Muscle layer of colon (tissue), 2 donors: ENCODE data around the gene SPDYE2B.
"Not testable (repeated sequence)": the region's sequence is repeated elsewhere in the genome, so short reads cannot be mapped to it uniquely, and the experiment has no call there.

Experiments used
- H3K27ac ChIP-seq: one replicate; pipeline ENCODE4 v1.7.0; 2013; ENCODE audit warnings: low read depth, mild to moderate bottlenecking, low read length, moderate library complexity
- H3K27me3 ChIP-seq, 2 donors: one replicate each; pipeline ENCODE4 v1.7.0; 2013; ENCODE audit warnings: low read length in 2 of 2, mild to moderate bottlenecking in 2 of 2; ENCODE audit not compliant: insufficient read depth in 2 of 2, control insufficient read depth in 1 of 2
- H3K36me3 ChIP-seq: one replicate; pipeline ENCODE4 v1.7.0; 2013; ENCODE audit warnings: mild to moderate bottlenecking, low read length; ENCODE audit not compliant: insufficient read depth
- H3K4me1 ChIP-seq: one replicate; pipeline ENCODE4 v1.7.0; 2013; ENCODE audit warnings: mild to moderate bottlenecking, low read length; ENCODE audit not compliant: insufficient read depth
- H3K4me3 ChIP-seq, 2 donors: one replicate each; pipeline ENCODE4 v1.7.0; 2013; ENCODE audit warnings: low read length in 2 of 2, low read depth in 1 of 2, mild to moderate bottlenecking in 1 of 2, moderate library complexity in 1 of 2
- H3K9ac ChIP-seq: one replicate; pipeline ENCODE4 v1.7.0; 2013; ENCODE audit warnings: low read length
- H3K9me3 ChIP-seq: one replicate; pipeline ENCODE4 v1.7.0; 2013; ENCODE audit warnings: mild to moderate bottlenecking, low read length
- donor health status: abdominal sarcoma.
- donor health status: Adenocarcinoma of cecum.

Gene SPDYE2B, protein sequence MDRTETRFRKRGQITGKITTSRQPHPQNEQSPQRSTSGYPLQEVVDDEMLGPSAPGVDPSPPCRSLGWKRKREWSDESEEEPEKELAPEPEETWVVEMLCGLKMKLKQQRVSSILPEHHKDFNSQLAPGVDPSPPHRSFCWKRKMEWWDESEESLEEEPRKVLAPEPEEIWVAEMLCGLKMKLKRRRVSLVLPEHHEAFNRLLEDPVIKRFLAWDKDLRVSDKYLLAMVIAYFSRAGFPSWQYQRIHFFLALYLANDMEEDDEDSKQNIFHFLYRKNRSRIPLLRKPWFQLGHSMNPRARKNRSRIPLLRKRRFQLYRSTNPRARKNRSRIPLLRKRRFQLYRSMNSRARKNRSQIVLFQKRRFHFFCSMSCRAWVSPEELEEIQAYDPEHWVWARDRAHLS

DNA sequence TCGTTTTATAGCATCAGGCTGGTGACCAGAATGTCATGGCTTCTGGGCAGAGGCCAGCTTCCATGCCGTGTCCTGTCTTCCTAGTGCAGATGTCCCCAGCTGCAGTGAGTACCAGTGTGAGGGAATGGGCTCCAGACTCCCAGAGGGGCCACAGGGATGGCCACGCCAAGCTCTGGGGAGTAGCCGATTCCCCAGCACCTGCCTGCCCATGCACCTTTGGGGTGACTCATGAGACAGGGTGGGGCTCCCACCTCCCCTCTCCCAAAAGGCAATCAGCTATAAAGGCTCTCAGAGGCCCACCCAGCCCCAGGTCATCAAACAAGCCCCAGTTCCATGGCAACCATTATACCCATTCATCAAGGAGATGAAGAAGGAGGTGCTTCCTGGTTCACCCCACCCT lies at the start of gene SPDYE2B:
Gene SPDYE2B (plus strand): TSS at position 396 of the 400 bp plus-strand sequence. CDS start 2,030 bp downstream, outside the sequence.
- not testable (repeated sequence) for H3K9ac ChIP-seq, H3K9me3 ChIP-seq, H3K27ac ChIP-seq, H3K4me3 ChIP-seq, H3K36me3 ChIP-seq, H3K4me1 ChIP-seq, H3K27me3 ChIP-seq

- H3K9ac ChIP-seq, H3K27ac ChIP-seq, H3K4me3 ChIP-seq, H3K36me3 ChIP-seq, H3K27me3 ChIP-seq, H3K9me3 ChIP-seq, H3K4me1 ChIP-seq: not testable (repeated sequence)
Measured at GRCh38 chr7:102602317-102602716, 47.8 kb upstream of the SPDYE2B start.

DNA sequence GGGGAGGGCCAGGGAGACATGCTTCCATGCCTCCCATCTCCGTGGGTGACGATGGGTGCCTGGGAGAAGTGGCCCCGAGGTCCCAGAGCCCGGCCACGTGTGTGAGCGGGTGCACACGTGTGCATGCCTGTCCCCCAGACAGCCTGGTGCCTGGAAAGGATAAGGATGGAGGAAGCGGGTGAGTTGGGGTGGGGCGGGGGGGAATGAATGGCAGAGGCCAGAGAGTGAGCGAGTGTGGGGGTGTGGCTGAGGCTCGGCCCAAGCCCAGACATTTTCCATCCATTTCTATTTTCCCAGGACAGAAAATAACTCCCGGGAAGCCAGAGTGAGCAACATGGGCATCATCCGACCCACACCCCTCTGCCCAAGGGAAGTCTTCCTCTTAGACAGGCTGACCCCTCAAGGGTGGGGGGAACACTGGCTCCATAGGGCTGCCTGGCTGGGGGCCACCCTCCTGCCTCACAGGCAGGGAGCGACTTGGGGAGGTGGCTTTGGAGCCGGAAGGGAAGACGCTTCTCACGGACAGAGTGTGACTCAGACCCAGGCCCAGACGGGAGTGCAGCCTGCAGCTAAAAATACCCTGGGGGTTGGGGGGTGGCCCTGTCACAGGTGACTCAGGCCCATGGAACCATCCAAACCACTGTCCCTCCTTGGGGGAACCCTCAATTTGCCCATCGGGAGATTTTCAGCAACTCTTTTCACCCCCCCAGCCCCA lies 45.5 kb upstream of the SPDYE2B start:
- H3K27ac ChIP-seq, H3K4me3 ChIP-seq, H3K36me3 ChIP-seq, H3K4me1 ChIP-seq, H3K9ac ChIP-seq, H3K9me3 ChIP-seq, H3K27me3 ChIP-seq: not testable (repeated sequence)

DNA sequence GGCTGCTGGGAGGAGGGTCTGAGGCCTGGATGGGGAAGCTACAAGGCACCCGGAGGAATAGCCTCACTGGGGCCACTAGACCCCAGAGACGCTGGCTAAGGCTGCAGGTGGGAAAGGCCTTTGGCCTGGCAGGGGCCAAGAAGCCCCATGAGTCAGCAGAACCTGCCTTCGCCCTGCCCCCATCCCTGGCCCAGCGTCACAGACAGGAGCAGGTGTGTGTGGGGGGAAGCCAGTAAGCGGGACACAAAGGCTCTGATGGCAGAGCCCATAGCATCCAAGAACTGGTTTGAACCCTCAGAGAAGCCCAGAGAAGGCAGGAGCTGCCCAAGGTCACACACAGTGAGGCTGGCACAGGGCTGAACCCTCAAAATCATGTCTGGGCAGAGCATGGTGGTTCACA lies 43.3 kb upstream of the SPDYE2B start:
- H3K4me3 ChIP-seq, H3K4me1 ChIP-seq, H3K27ac ChIP-seq, H3K36me3 ChIP-seq, H3K9me3 ChIP-seq, H3K9ac ChIP-seq, H3K27me3 ChIP-seq: not testable (repeated sequence)

- H3K4me1 ChIP-seq, H3K27ac ChIP-seq, H3K4me3 ChIP-seq, H3K9ac ChIP-seq, H3K27me3 ChIP-seq, H3K36me3 ChIP-seq, H3K9me3 ChIP-seq: not testable (repeated sequence)
Measured at GRCh38 chr7:102609734-102610133, 40.4 kb upstream of the SPDYE2B start.

GRCh38 chr7:102610441-102610840 lies 39.7 kb upstream of the SPDYE2B start:
- not testable (repeated sequence) for H3K36me3 ChIP-seq, H3K4me1 ChIP-seq, H3K9ac ChIP-seq, H3K27me3 ChIP-seq, H3K9me3 ChIP-seq, H3K27ac ChIP-seq, H3K4me3 ChIP-seq

GRCh38 chr7:102611013-102611674 lies 39.0 kb upstream of the SPDYE2B start:
- H3K4me1 ChIP-seq, H3K27me3 ChIP-seq, H3K36me3 ChIP-seq, H3K4me3 ChIP-seq, H3K9me3 ChIP-seq, H3K27ac ChIP-seq, H3K9ac ChIP-seq: not testable (repeated sequence)

DNA sequence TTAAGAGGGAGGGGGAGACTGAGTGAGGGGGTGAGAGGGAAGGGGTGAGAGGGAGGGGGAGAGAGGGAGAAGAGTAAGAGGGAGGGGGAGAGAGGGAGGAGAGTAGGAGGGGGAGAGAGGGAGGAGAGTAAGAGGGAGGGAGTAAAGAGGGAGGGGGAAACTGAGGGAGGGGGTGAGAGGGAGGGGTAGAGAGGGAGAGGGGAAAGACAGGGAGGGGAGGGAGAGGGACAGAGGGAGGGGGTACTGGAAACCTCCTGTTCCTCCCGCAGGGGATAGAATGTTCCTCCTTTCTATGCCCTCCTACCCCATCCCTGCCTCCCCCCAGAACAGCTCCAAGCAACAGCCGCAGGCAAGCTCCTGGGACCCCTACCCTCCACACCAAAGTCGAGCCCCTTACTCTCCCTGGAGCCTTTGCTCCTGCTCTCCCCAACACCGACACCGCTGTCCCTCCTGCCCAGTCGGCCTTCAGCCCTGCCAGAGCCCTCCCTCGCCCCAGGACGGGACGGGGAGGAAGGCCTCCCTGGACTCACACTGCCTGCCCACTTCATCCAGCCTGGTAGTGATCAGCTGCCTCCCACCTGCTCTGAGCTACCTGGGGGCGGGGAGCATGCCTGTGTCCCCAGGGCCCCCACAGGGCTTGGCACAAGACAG lies 38.3 kb upstream of the SPDYE2B start:
- not testable (repeated sequence) for H3K36me3 ChIP-seq, H3K4me3 ChIP-seq, H3K9me3 ChIP-seq, H3K27ac ChIP-seq, H3K9ac ChIP-seq, H3K4me1 ChIP-seq, H3K27me3 ChIP-seq

DNA sequence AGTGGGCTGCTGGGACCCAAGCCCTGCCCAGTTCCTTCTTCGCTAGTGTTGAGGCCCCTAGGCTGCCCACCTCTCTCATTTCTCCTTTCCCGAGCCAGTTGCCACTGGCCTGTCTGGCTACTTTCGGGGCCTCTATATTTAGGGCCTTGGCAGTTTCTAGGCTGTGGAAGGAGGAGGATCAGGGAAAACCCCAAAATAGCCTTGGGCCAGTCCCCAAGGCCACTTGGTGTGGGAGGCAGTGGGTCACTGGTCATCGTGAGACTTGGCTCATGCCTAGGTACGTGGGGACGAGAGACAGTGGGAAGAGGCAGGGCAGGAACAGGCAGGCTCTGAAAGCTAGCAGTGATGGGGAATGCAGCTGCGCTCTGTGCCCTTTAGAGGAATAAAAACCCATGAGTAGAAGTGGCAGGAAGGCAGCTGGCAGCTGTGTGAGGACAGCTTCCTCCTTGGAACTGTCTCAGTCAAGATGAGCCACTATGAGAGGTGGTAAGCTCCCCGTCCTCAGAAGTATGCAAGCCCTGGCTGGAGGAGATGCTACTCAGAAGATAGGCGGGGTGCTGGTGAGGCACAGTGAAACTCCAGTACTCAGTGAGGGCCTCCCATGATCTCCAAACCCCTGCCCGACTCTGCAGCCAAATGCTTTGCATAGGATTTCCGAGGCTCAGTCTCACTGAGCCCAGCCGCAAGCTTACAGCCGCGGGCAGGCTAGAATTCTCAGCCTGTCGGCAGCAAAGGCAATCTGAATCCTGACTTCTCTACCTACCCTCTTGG lies 36.4 kb upstream of the SPDYE2B start:
- not testable (repeated sequence) for H3K9me3 ChIP-seq, H3K9ac ChIP-seq, H3K36me3 ChIP-seq, H3K4me3 ChIP-seq, H3K4me1 ChIP-seq, H3K27me3 ChIP-seq, H3K27ac ChIP-seq

GRCh38 chr7:102614346-102614697 lies 35.8 kb upstream of the SPDYE2B start:
- H3K9ac ChIP-seq, H3K36me3 ChIP-seq, H3K4me1 ChIP-seq, H3K9me3 ChIP-seq, H3K4me3 ChIP-seq, H3K27ac ChIP-seq, H3K27me3 ChIP-seq: not testable (repeated sequence)

GRCh38 chr7:102614873-102615272 lies 35.2 kb upstream of the SPDYE2B start:
- not testable (repeated sequence) for H3K4me3 ChIP-seq, H3K9ac ChIP-seq, H3K27ac ChIP-seq, H3K9me3 ChIP-seq, H3K27me3 ChIP-seq, H3K4me1 ChIP-seq, H3K36me3 ChIP-seq
